GM18511 (cell line): ENCODE results near the gene PCDHGB5.
A peak's percentile ranks its signal among the peaks of the same experiment; 100 is the strongest.
"Not testable (repeated sequence)": the region's sequence is repeated elsewhere in the genome, so short reads cannot be mapped to it uniquely, and the experiment has no call there.

ENCODE experiments used
- ATAC-seq: cut with Tn5 transposase; IDR thresholded peaks from one replicate; pipeline ENCODE4 v1.9.1; 2021; ENCODE audit warnings: mild to moderate bottlenecking, moderate library complexity; ENCODE audit not compliant: unreplicated experiment

PCDHGB5 gene

DNA sequence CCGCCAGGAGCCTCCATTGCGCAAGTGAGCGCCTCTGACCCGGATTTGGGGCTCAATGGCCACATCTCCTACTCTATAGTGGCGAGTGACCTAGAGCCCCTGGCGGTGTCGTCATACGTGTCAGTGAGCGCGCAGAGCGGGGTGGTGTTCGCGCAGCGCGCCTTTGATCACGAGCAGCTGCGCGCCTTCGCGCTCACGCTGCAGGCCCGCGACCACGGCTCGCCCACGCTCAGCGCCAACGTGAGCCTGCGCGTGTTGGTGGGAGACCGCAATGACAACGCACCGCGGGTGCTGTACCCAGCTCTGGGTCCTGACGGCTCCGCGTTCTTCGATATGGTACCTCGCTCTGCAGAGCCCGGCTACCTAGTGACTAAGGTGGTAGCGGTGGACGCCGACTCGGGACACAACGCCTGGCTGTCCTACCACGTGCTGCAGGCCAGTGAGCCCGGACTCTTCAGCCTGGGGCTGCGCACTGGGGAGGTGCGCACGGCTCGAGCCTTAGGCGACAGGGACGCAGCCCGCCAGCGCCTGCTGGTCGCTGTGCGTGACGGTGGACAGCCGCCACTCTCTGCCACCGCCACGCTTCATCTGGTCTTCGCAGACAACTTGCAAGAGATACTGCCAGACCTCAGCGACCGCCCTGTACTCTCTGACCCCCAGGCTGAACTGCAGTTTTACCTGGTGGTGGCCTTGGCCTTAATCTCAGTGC is 12.0 kb downstream of the PCDHGB5 start:
- no peak for ATAC-seq

DNA sequence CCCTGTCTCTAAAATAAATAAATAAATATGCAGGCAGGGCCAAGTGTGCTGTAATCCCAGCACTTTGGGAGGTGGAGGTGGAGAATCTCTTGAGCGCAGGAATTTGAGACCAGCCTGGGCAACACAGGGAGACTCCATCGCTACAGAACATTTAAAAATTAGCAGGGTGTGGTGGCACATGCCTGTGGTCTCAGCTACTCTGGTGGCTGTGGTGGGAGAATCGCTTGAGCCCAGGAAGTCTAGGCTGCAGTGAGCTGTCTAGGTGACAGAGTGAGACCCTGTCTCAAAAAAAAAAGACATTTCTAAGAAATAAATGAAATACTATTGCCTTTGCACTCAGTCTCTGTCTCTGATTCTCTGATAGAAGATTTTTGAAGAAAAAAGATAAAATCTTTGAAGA is 13.8 kb downstream of the PCDHGB5 start:
- ATAC-seq, result no peak

DNA sequence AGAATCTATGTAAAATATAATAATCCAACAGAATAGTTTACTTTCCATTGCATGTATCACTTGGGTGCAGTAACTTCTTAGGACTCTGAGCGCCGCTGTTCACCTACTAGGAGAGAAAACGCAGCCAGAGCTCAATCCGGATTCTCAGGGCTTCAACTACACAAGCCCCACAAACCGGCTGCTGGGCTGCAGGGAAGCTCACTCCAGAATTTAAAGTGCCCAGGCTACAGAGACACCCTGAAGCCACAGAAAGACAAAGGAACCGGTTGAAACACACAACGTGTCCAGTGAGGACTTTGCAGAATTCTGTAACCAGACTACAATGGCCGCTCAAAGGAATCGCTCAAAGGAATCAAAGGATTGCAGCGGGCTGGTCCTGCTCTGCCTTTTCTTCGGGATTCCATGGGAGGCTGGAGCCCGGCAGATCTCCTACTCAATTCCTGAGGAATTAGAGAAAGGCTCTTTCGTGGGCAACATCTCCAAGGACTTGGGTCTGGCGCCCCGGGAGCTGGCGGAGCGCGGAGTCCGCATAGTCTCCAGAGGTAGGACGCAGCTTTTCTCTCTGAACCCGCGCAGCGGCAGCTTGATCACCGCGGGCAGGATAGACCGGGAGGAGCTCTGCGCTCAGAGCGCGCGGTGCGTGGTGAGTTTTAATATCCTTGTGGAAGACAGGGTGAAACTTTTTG is 15.2 kb downstream of the PCDHGB5 start, which contains the start of gene PCDHGA10:
Gene PCDHGA10, plus strand, starts transcription at position 134 of the 686 bp plus-strand sequence. Its CDS starts 189 bp downstream, at position 323.
- peak; percentile 87 for ATAC-seq

DNA sequence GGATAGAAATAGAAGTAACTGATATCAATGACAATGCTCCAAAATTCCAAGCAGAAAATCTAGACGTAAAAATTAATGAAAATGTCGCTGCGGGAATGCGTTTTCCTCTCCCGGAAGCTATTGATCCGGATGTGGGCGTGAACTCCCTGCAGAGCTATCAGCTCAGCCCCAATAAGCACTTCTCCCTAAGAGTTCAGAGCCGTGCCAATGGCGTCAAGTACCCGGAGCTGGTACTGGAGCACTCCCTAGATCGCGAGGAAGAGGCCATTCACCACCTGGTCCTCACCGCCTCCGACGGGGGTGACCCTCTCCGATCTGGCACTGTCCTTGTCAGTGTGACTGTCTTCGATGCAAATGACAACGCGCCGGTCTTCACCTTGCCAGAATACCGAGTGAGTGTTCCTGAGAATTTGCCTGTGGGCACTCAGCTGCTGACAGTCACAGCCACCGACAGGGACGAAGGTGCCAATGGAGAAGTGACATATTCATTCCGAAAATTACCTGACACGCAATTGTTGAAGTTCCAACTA is 15.9 kb downstream of the PCDHGB5 start:
- ATAC-seq, result peak; percentile 39

DNA sequence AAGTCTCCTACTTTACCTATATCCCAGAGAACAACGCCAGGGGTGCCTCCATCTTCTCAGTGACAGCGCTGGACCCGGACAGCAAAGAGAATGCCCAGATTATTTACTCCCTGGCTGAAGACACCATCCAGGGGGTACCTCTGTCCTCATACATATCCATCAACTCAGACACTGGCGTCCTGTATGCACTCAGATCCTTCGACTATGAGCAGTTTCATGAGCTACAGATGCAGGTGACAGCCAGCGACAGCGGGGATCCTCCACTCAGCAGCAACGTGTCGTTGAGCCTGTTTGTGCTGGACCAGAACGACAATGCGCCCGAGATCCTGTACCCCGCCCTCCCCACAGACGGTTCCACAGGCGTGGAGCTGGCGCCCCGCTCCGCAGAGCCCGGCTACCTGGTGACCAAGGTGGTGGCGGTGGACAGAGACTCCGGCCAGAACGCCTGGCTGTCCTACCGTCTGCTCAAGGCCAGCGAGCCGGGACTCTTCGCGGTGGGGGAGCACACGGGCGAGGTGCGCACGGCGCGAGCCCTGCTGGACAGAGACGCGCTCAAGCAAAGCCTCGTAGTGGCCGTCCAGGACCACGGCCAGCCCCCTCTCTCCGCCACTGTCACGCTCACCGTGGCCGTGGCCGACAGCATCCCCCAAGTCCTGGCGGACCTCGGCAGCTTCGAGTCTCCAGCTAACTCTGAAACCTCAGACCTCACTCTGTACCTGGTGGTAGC is 17.0 kb downstream of the PCDHGB5 start:
- ATAC-seq, result not testable (repeated sequence)

DNA sequence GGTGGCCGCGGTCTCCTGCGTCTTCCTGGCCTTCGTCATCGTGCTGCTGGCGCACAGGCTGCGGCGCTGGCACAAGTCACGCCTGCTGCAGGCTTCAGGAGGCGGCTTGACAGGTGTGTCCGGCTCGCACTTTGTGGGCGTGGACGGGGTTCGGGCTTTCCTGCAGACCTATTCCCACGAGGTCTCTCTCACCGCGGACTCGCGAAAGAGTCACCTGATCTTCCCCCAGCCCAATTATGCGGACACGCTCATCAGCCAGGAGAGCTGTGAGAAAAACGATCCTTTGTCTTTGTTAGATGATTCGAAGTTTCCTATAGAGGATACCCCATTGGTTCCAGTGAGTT is 17.5 kb downstream of the PCDHGB5 start:
- ATAC-seq, result not testable (repeated sequence)

DNA sequence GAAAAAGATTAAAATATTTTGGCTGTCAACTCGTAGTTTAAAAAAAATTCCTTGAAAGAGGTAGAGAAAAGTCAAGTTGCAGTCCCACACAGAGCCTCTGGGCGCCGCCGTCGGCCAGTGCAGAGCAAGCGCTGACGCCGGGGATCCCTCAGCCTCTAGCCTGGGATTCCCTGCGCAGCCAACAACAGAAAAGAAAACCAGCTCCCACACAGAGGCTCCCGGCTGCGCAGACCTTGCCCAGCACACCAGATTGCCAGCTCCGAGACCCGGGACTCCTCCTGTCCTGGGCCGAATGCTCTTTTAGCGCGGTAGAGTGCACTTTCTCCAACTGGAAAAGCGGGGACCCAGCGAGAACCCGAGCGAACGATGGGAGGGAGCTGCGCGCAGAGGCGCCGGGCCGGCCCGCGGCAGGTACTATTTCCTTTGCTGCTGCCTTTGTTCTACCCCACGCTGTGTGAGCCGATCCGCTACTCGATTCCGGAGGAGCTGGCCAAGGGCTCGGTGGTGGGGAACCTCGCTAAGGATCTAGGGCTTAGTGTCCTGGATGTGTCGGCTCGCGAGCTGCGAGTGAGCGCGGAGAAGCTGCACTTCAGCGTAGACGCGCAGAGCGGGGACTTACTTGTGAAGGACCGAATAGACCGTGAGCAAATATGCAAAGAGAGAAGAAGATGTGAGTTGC is 19.9 kb downstream of the PCDHGB5 start, which contains the start of gene PCDHGB7:
Gene PCDHGB7, plus strand, starts transcription at position 184 of the 679 bp plus-strand sequence. Its CDS starts 183 bp downstream, at position 367.
- peak; percentile 57 for ATAC-seq

DNA sequence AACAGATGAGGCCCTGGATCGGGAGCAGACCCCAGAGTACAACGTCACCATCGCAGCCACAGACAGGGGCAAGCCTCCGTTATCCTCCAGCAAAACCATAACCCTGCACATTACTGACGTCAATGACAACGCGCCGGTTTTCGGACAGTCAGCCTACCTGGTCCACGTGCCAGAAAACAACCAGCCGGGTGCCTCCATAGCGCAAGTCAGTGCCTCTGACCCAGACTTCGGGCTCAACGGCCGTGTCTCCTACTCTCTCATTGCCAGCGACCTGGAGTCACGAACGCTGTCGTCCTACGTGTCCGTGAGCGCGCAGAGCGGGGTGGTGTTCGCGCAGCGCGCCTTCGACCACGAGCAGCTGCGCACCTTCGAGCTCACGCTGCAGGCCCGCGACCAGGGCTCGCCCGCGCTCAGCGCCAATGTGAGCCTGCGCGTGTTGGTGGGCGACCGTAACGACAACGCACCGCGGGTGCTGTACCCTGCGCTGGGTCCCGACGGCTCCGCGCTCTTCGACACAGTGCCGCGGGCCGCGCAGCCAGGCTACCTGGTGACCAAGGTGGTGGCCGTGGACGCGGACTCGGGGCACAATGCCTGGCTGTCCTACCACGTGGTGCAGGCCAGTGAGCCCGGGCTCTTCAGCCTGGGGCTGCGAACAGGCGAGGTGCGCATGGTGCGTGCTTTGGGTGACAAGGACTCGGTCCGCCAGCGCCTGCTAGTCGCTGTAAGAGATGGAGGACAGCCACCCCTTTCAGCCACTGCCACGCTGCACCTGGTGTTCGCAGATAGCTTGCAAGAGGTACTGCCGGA is 21.5 kb downstream of the PCDHGB5 start:
- no peak for ATAC-seq

DNA sequence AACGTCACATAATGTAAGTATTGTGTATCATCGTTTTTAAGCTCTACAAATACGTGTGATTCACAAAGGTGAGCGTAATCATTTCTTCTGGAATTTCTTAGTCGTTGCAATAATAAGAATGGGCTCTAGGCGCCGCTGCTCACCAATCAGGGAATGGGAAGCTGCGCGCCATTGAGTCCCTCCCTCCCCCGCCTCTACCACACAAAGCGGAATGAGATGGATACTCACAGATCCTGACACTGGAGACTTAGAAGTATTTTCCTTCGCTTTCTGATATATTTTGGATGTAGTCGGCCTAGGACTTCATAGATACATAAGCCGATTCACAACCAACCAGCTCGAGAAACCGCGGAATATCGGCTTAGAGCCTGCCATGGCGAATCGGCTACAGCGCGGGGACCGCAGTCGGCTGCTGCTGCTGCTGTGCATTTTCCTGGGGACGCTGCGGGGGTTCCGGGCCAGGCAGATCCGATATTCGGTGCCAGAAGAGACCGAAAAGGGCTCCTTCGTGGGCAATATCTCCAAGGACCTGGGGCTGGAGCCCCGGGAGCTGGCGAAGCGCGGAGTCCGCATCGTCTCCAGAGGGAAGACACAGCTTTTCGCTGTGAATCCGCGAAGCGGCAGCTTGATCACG is 23.2 kb downstream of the PCDHGB5 start, which contains the start of gene PCDHGA11:
Gene PCDHGA11, plus strand, starts transcription at position 197 of the 634 bp plus-strand sequence. Its CDS starts 177 bp downstream, at position 374.
- peak; percentile 60 for ATAC-seq

DNA sequence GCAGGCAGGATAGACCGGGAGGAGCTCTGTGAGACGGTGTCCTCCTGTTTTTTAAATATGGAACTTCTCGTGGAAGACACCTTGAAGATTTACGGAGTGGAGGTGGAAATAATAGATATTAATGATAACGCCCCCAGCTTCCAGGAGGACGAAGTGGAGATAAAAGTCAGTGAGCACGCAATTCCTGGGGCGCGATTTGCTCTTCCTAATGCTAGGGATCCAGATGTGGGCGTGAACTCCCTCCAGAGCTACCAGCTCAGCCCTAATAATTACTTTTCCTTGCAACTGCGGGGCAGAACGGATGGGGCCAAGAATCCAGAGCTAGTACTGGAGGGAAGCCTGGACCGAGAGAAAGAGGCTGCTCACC is 23.7 kb downstream of the PCDHGB5 start:
- ATAC-seq, result no peak

DNA sequence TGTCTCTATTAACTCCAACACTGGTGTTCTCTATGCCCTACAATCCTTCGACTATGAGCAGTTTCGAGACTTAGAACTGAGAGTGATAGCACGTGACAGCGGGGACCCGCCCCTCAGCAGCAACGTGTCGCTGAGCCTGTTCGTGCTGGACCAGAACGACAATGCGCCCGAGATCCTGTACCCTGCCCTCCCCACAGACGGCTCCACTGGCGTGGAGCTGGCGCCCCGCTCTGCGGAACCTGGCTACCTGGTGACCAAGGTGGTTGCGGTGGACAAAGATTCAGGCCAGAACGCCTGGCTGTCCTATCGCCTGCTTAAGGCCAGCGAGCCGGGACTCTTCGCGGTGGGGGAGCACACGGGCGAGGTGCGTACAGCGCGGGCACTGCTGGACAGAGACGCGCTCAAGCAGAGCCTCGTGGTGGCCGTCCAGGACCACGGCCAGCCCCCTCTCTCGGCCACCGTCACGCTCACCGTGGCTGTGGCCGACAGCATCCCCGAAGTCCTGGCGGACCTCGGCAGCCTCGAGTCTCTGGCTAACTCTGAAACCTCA is 25.1 kb downstream of the PCDHGB5 start:
- no peak for ATAC-seq

DNA sequence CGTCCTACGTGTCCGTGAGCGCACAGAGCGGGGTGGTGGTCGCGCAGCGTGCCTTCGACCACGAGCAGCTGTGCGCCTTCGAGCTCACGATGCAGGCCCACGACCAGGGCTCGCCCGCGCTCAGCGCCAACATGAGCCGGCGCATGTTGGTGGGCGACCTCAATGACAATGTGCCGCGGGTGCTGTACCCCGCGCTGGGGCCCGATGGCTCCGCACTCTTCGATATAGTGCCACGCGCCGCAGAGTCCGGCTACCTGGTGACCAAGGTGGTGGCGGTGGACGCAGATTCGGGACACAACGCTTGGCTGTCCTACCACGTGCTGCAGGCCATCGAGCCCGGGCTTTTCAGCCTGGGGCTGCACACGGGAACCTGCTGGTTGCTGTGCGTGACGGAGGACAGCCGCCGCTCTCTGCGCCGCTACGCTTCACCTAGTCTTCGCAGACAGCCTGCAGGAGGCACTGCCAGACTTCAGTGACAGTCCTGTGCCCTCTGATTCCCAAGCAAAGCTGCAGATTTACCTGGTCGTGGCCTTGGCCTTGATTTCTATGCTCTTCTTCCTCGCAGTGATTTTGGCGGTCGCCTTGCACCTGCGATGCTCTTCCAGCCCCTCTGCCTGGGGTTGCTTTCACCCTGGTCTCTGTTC is 30.2 kb downstream of the PCDHGB5 start:
- no peak for ATAC-seq

DNA sequence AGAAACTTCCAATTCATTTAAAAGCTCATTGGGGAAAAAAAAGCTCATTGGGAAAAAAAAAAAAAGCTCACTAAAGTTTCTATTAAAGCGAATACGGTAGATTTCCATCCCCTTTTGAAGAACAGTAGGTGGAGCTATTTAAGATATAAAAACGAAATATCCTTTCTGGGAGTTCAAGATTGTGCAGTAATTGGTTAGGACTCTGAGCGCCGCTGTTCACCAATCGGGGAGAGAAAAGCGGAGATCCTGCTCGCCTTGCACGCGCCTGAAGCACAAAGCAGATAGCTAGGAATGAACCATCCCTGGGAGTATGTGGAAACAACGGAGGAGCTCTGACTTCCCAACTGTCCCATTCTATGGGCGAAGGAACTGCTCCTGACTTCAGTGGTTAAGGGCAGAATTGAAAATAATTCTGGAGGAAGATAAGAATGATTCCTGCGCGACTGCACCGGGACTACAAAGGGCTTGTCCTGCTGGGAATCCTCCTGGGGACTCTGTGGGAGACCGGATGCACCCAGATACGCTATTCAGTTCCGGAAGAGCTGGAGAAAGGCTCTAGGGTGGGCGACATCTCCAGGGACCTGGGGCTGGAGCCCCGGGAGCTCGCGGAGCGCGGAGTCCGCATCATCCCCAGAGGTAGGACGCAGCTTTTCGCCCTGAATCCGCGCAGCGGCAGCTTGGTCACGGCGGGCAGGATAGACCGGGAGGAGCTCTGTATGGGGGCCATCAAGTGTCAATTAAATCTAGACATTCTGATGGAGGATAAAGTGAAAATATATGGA is 32.8 kb downstream of the PCDHGB5 start, which contains the start of gene PCDHGA12:
Gene PCDHGA12, plus strand, starts transcription at position 176 of the 782 bp plus-strand sequence. Its CDS starts 253 bp downstream, at position 429.
- ATAC-seq, result peak; percentile 96

DNA sequence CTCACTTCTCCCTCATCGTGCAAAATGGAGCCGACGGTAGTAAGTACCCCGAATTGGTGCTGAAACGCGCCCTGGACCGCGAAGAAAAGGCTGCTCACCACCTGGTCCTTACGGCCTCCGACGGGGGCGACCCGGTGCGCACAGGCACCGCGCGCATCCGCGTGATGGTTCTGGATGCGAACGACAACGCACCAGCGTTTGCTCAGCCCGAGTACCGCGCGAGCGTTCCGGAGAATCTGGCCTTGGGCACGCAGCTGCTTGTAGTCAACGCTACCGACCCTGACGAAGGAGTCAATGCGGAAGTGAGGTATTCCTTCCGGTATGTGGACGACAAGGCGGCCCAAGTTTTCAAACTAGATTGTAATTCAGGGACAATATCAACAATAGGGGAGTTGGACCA is 33.5 kb downstream of the PCDHGB5 start:
- no peak for ATAC-seq

DNA sequence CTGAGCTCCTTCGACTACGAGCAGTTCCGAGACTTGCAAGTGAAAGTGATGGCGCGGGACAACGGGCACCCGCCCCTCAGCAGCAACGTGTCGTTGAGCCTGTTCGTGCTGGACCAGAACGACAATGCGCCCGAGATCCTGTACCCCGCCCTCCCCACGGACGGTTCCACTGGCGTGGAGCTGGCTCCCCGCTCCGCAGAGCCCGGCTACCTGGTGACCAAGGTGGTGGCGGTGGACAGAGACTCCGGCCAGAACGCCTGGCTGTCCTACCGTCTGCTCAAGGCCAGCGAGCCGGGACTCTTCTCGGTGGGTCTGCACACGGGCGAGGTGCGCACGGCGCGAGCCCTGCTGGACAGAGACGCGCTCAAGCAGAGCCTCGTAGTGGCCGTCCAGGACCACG is 34.6 kb downstream of the PCDHGB5 start:
- ATAC-seq, result not testable (repeated sequence)

DNA sequence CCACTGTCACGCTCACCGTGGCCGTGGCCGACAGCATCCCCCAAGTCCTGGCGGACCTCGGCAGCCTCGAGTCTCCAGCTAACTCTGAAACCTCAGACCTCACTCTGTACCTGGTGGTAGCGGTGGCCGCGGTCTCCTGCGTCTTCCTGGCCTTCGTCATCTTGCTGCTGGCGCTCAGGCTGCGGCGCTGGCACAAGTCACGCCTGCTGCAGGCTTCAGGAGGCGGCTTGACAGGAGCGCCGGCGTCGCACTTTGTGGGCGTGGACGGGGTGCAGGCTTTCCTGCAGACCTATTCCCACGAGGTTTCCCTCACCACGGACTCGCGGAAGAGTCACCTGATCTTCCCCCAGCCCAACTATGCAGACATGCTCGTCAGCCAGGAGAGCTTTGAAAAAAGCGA is 35.0 kb downstream of the PCDHGB5 start:
- ATAC-seq, result not testable (repeated sequence)

DNA sequence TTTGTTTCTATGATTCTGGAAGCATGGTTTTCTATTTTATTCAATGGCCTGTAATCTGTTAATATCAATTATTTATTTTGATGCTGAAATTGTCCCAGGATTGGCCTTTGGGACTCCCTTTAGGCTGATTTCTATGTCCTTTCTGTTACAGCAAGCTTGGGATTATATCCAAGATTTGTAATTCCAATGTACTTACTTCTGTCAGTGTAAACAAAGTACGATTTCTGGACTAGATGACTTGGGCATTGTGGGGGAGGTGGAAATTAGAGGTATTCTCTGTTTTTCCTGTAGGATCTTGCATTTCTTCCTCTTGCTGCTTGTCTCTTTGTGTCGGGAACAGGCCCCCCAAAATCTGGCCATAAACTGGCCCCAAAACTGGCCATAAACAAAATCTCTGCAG is 36.3 kb downstream of the PCDHGB5 start:
- ATAC-seq, result no peak

DNA sequence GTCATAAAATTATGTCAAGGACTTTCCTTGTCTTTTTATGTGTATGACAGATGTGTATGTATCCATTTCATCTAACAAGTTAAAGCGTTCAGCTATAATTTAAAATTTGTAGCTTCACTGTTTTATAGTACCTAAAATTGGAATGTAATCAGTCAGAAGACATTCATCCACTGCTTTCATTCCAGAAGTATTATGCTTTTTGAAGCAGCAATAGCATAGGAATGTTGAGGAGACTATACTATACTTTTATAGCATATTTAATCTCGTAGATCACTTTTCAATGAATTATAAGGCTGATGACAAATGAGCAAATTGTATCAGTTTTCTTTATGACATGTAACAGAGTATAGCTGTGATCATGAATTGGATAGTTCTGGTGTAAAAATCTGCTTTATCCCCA is 39.5 kb downstream of the PCDHGB5 start:
- no peak for ATAC-seq
